Skeletal muscle tissue (tissue), 4 donors: ENCODE results near the gene ASXL2. TPM values are rescaled to one million over a fixed set of nuclear protein-coding genes. Genes with fewer than 3 reads are reported as not detected.
"Not testable (repeated sequence)": the region's sequence is repeated elsewhere in the genome, so short reads cannot be mapped to it uniquely, and the experiment has no call there.

ENCODE experiments used
- H3K27ac ChIP-seq: one replicate; pipeline ENCODE4 v1.7.0; 2013; ENCODE audit warnings: mild to moderate bottlenecking, low read depth, low read length, inconsistent platforms
- H3K27me3 ChIP-seq, 3 donors: one replicate each; pipeline ENCODE4 v1.7.0; 2013; ENCODE audit warnings: low read length in 3 of 3; ENCODE audit not compliant: control insufficient read depth in 3 of 3, insufficient read depth in 3 of 3
- H3K36me3 ChIP-seq, 3 donors: one replicate each; pipeline ENCODE4 v1.7.0; 2013; ENCODE audit warnings: low read length in 3 of 3; ENCODE audit not compliant: control insufficient read depth in 3 of 3, insufficient read depth in 3 of 3
- H3K4me1 ChIP-seq, 3 donors: one replicate each; pipeline ENCODE4 v1.7.0; 2013; ENCODE audit warnings: low read length in 3 of 3, mild to moderate bottlenecking in 3 of 3; ENCODE audit not compliant: control insufficient read depth in 3 of 3, insufficient read depth in 3 of 3
- H3K4me3 ChIP-seq, 3 donors: one replicate each; pipeline ENCODE4 v1.7.0; 2013; ENCODE audit warnings: low read length in 3 of 3
- H3K9ac ChIP-seq, 3 donors: one replicate each; pipeline ENCODE4 v1.7.0; 2013; ENCODE audit warnings: low read length in 3 of 3, mild to moderate bottlenecking in 3 of 3, moderate library complexity in 2 of 3, low read depth in 1 of 3
- H3K9me3 ChIP-seq, 3 donors: one replicate each; pipeline ENCODE4 v1.7.0; 2013; ENCODE audit warnings: low read length in 3 of 3; ENCODE audit not compliant: control insufficient read depth in 3 of 3
- total RNA-seq: library from RNA; depleted of rRNA; stranded (reverse); fragments of >200 nt; gene quantifications from one replicate; pipeline ENCODE4 v1.2.3, GENCODE V29; 2014
- donor health status: Osteomylitis.

ASXL2 gene
- total RNA-seq, 1 donor from 2014 or later: 4.7 TPM

GRCh38 chr2:25724756-25725155 lies 153.5 kb downstream of the ASXL2 start:
- Histone ChIP-seq H3K9me3 (no peaks in the 10 kb centered on the region), H3K4me3 (no peak overlapping the region), H3K36me3 (no peaks in the 10 kb centered on the region), H3K9ac (no peak overlapping the region), H3K4me1 (no peaks in the 10 kb centered on the region), H3K27me3 (peaks cover 0 to 14% (median 3%) of the 10 kb centered on the region in 3 donors), H3K27ac (no peak overlapping the region)

GRCh38 chr2:25722224-25722623 lies 156.1 kb downstream of the ASXL2 start:
- no peak overlapping the region for H3K4me3 ChIP-seq
- H3K4me1 ChIP-seq: no peaks in the 10 kb centered on the region
- no peaks in the 10 kb centered on the region for H3K9me3 ChIP-seq
- H3K27me3 ChIP-seq: peaks cover 0 to 12% (median 3%) of the 10 kb centered on the region in 3 donors
- no peak overlapping the region for H3K27ac ChIP-seq
- H3K9ac ChIP-seq: no peak overlapping the region
- H3K36me3 ChIP-seq: no peaks in the 10 kb centered on the region

GRCh38 chr2:25720575-25720974 lies 157.7 kb downstream of the ASXL2 start:
- Histone ChIP-seq H3K36me3 (no peaks in the 10 kb centered on the region), H3K4me1 (no peaks in the 10 kb centered on the region), H3K9ac (no peak overlapping the region), H3K9me3 (no peaks in the 10 kb centered on the region), H3K4me3 (no peak overlapping the region), H3K27me3 (peaks cover 0 to 9% (median 3%) of the 10 kb centered on the region in 3 donors), H3K27ac (no peak overlapping the region)

GRCh38 chr2:25714740-25715139 lies 163.5 kb downstream of the ASXL2 start:
- Histone ChIP-seq H3K27ac (no peak overlapping the region), H3K4me3 (no peak overlapping the region), H3K9me3 (no peaks in the 10 kb centered on the region), H3K4me1 (no peaks in the 10 kb centered on the region), H3K36me3 (no peaks in the 10 kb centered on the region), H3K27me3 (no peaks in the 10 kb centered on the region), H3K9ac (no peak overlapping the region)

GRCh38 chr2:25712455-25712854 lies 165.8 kb downstream of the ASXL2 start:
- H3K9ac ChIP-seq: no peak overlapping the region
- H3K9me3 ChIP-seq: no peaks in the 10 kb centered on the region
- H3K27me3 ChIP-seq: peaks cover 0 to 8% (median 4%) of the 10 kb centered on the region in 3 donors
- no peak overlapping the region for H3K4me3 ChIP-seq
- no peaks in the 10 kb centered on the region for H3K4me1 ChIP-seq
- no peaks in the 10 kb centered on the region for H3K36me3 ChIP-seq
- no peak overlapping the region for H3K27ac ChIP-seq

GRCh38 chr2:25711675-25712354 lies 166.5 kb downstream of the ASXL2 start:
- Histone ChIP-seq H3K9ac (no peak overlapping the region), H3K27ac (no peak overlapping the region)

GRCh38 chr2:25710750-25711149 lies 167.5 kb downstream of the ASXL2 start:
- Histone ChIP-seq H3K36me3 (no peaks in the 10 kb centered on the region), H3K27me3 (peaks cover 0 to 8% (median 4%) of the 10 kb centered on the region in 3 donors), H3K9ac (no peak overlapping the region), H3K9me3 (no peaks in the 10 kb centered on the region), H3K4me1 (no peaks in the 10 kb centered on the region), H3K4me3 (no peak overlapping the region), H3K27ac (no peak overlapping the region)

More at GRCh38 chr2:25711675-25712354, 166.5 kb downstream of the ASXL2 start:
- H3K9me3 ChIP-seq: no peaks in the 10 kb centered on the region
- H3K4me3 ChIP-seq: no peak overlapping the region
- H3K27me3 ChIP-seq: peaks cover 0 to 8% (median 4%) of the 10 kb centered on the region in 3 donors
- H3K4me1 ChIP-seq: no peaks in the 10 kb centered on the region
- no peaks in the 10 kb centered on the region for H3K36me3 ChIP-seq

GRCh38 chr2:25709349-25709748 lies 168.9 kb downstream of the ASXL2 start:
- H3K27ac ChIP-seq: no peak overlapping the region
- no peaks in the 10 kb centered on the region for H3K4me1 ChIP-seq
- no peak overlapping the region for H3K4me3 ChIP-seq
- no peaks in the 10 kb centered on the region for H3K9me3 ChIP-seq
- peaks cover 0 to 8% (median 4%) of the 10 kb centered on the region in 3 donors for H3K27me3 ChIP-seq
- H3K36me3 ChIP-seq: no peaks in the 10 kb centered on the region
- H3K9ac ChIP-seq: no peak overlapping the region

- no peak overlapping the region for H3K9ac ChIP-seq
- no peak overlapping the region for H3K27ac ChIP-seq
- H3K9me3 ChIP-seq: no peaks in the 10 kb centered on the region
- H3K36me3 ChIP-seq: no peaks in the 10 kb centered on the region
- H3K27me3 ChIP-seq: peaks cover 0 to 8% (median 4%) of the 10 kb centered on the region in 3 donors
- no peaks in the 10 kb centered on the region for H3K4me1 ChIP-seq
- H3K4me3 ChIP-seq: no peak overlapping the region
Measured at GRCh38 chr2:25707927-25708590, 170.2 kb downstream of the ASXL2 start.

- not testable (repeated sequence) for H3K27me3 ChIP-seq, H3K4me3 ChIP-seq, H3K9me3 ChIP-seq, H3K36me3 ChIP-seq, H3K9ac ChIP-seq, H3K27ac ChIP-seq, H3K4me1 ChIP-seq
Measured at GRCh38 chr2:25705575-25705974, 172.7 kb downstream of the ASXL2 start.
